Smooth muscle cell (in vitro differentiated cells): Measurements from ENCODE around the gene ADIRF. TPM values are rescaled to one million over a fixed set of nuclear protein-coding genes. Genes with fewer than 3 reads are reported as not detected.

ENCODE experiments used
- DNase-seq: peaks from one replicate; lab custom pipeline; 2025; ENCODE audit not compliant: unreplicated experiment; lab: John Stamatoyannopoulos, UW
- H2AFZ ChIP-seq: fragments of 200-600 bp; sonication (generic); 2 replicates; pipeline ENCODE4 v1.6.0; 2016; ENCODE audit warnings: antibody characterized with exemption, low read depth, mild to moderate bottlenecking
- H3F3A ChIP-seq: fragments of 200-600 bp; sonication (generic); 2 replicates; pipeline ENCODE4 v1.6.0; 2017; ENCODE audit warnings: antibody characterized with exemption, low read depth
- H3K27ac ChIP-seq: fragments of 200-600 bp; sonication (generic); 2 replicates; pipeline ENCODE4 v1.5.1; 2016; ENCODE audit warnings: low read depth, mild to moderate bottlenecking
- H3K27me3 ChIP-seq: fragments of 200-600 bp; sonication (generic); 2 replicates; pipeline ENCODE4 v1.6.1; 2016; ENCODE audit warnings: low read depth, mild to moderate bottlenecking
- H3K36me3 ChIP-seq: fragments of 200-600 bp; sonication (generic); 2 replicates; pipeline ENCODE4 v1.5.1; 2016; ENCODE audit warnings: low read depth
- H3K4me1 ChIP-seq: fragments of 200-600 bp; sonication (generic); 2 replicates; pipeline ENCODE4 v1.5.1; 2016; ENCODE audit warnings: low read depth
- H3K4me2 ChIP-seq: fragments of 200-600 bp; sonication (generic); 2 replicates; pipeline ENCODE4 v1.6.0; 2016; ENCODE audit warnings: mild to moderate bottlenecking
- H3K4me3 ChIP-seq: fragments of 200-600 bp; sonication (generic); 2 replicates; pipeline ENCODE4 v1.5.1; 2016; ENCODE audit warnings: mild to moderate bottlenecking
- H3K79me2 ChIP-seq: fragments of 200-600 bp; sonication (generic); 2 replicates; pipeline ENCODE4 v1.6.0; 2016; ENCODE audit warnings: low read depth, mild to moderate bottlenecking
- H3K9ac ChIP-seq: fragments of 200-600 bp; sonication (generic); 2 replicates; pipeline ENCODE4 v1.6.0; 2016; ENCODE audit warnings: low read depth
- H3K9me3 ChIP-seq: fragments of 200-600 bp; sonication (generic); replicated peaks from 2 replicates; pipeline ENCODE4 v1.5.1; 2016; ENCODE audit warnings: low read depth
- H4K20me1 ChIP-seq: fragments of 200-600 bp; sonication (generic); 2 replicates; pipeline ENCODE4 v1.6.0; 2016; ENCODE audit warnings: low read depth
- CTCF ChIP-seq: fragments of 200-600 bp; sonication (generic); IDR thresholded peaks from 2 replicates; pipeline ENCODE4 v1.5.1; 2017; ENCODE audit warnings: borderline replicate concordance, mild to moderate bottlenecking, antibody characterized with exemption; ENCODE audit not compliant: insufficient read depth, poor library complexity, severe bottlenecking
- WGBS: methylation state at CpG from one replicate; pipeline ENCODE4 v1.1.7; 2016; ENCODE audit warnings: low lambda C conversion rate; 5-methylcytosine and 5-hydroxymethylcytosine counted together
- polyA plus RNA-seq: library from polyadenylated mRNA; unstranded; fragments of >200 nt; fragmentation: Nextera tagmentation; extraction: Ambion mirVana; gene quantifications from 2 replicates; pipeline ENCODE4 v1.2.1, GENCODE V29; 2016
- total RNA-seq: library from RNA; depleted of rRNA; stranded (reverse); fragments of >200 nt; gene quantifications from 2 replicates; pipeline ENCODE4 v1.2.3, GENCODE V29; 2014

The ADIRF gene
- total and polyA plus RNA-seq, 2 experiments from 2014 or later = 0.99 TPM; not detected in 1

GRCh38 chr10:86969421-86970041 lies 1.2 kb downstream of the ADIRF start:
- no peaks in the 10 kb centered on the region for H3K9me3 ChIP-seq
- H3K4me2 ChIP-seq = peak overlapping the region; percentile 85
- no peak overlapping the region for H3K9ac ChIP-seq
- WGBS = 60% methylated on average over 8 of the region's 8 CpGs
- H4K20me1 ChIP-seq = no peaks in the 10 kb centered on the region
- H3F3A ChIP-seq = peaks cover 7% of the 10 kb centered on the region
- peak overlapping the region; percentile 95 for H3K27ac ChIP-seq
- no peak overlapping the region for H2AFZ ChIP-seq
- peaks cover 30% of the 10 kb centered on the region for H3K4me1 ChIP-seq
- H3K4me3 ChIP-seq = peak overlapping the region; percentile 70
- H3K36me3 ChIP-seq = no peaks in the 10 kb centered on the region
- no peaks in the 10 kb centered on the region for H3K79me2 ChIP-seq
- H3K27me3 ChIP-seq = no peaks in the 10 kb centered on the region
- no peak for TF ChIP-seq CTCF
- DNase-seq = no peak

- peak overlapping the region; percentile 70 for H3K4me3 ChIP-seq
- DNase-seq = no peak
- peak overlapping the region; percentile 97 for H3K9ac ChIP-seq
- H2AFZ ChIP-seq = peak overlapping the region; percentile 78
- TF ChIP-seq CTCF = peak; percentile 3
- peaks cover 7% of the 10 kb centered on the region for H3F3A ChIP-seq
- no peaks in the 10 kb centered on the region for H3K27me3 ChIP-seq
- H3K79me2 ChIP-seq = no peaks in the 10 kb centered on the region
- H3K27ac ChIP-seq = peak overlapping the region; percentile 95
- peak overlapping the region; percentile 85 for H3K4me2 ChIP-seq
- 27% methylated on average over 27 of the region's 30 CpGs for WGBS
- no peaks in the 10 kb centered on the region for H3K36me3 ChIP-seq
- no peaks in the 10 kb centered on the region for H4K20me1 ChIP-seq
- H3K9me3 ChIP-seq = no peaks in the 10 kb centered on the region
- peaks cover 30% of the 10 kb centered on the region for H3K4me1 ChIP-seq
These were observed 2.1 kb downstream of the ADIRF start for GRCh38 chr10:86970162-86970981.

- Histone ChIP-seq H3F3A (peaks cover 7% of the 10 kb centered on the region), H3K79me2 (no peaks in the 10 kb centered on the region), H3K4me1 (peaks cover 30% of the 10 kb centered on the region), H4K20me1 (no peaks in the 10 kb centered on the region), H3K27ac (peak overlapping the region; percentile 95), H3K4me2 (peak overlapping the region; percentile 85), H2AFZ (peak overlapping the region; percentile 78), H3K9ac (peak overlapping the region; percentile 97), H3K9me3 (no peaks in the 10 kb centered on the region), H3K36me3 (no peaks in the 10 kb centered on the region), H3K4me3 (peak overlapping the region; percentile 70), H3K27me3 (no peaks in the 10 kb centered on the region)
- TF ChIP-seq CTCF = peak; percentile 1
- DNase-seq = no peak
- WGBS = 0% methylated on average over 9 of the region's 20 CpGs
These were observed 2.6 kb downstream of the ADIRF start for GRCh38 chr10:86970982-86971231.
